ENCODE measurements around the gene PPIF. TPM values are rescaled to one million over a fixed set of nuclear protein-coding genes. Genes with fewer than 3 reads are reported as not detected.

The PPIF gene
- total RNA-seq, 2 donors from 2014 or later, result 59.4 to 82.3 TPM

Other genes with a start within 250 kb of the PPIF start
- 1 to 10 TPM; 1.1 to 1.3 TPM for gene ZCCHC24, start 98.2 kb downstream of the PPIF start, total RNA-seq
- under 1 TPM; 0.10 to 0.12 TPM for gene EIF5AL1, start 165.1 kb downstream of the PPIF start, total RNA-seq
- not detected for gene SFTPA2, start 212.9 kb downstream of the PPIF start, total RNA-seq